IMR-90 (cell line): ENCODE results near the gene DLL1. TPM values are rescaled to one million over a fixed set of nuclear protein-coding genes. Genes with fewer than 3 reads are reported as not detected.

Experiments
- ATAC-seq: fragments of 200-7000 bp; cut with Tn5 transposase; 2 replicates; pipeline ENCODE4 v1.9.1; 2020; ENCODE audit warnings: low read depth, mild to moderate bottlenecking, moderate library complexity
- BruUV-seq: library from RNA; stranded (reverse); fragments of 400-500 nt; replicated peaks from 2 replicates; lab custom pipeline; 2021; lab: Mats Ljungman, UMichigan
- CTCF ChIA-PET: fragments of 300-600 bp; formaldehyde crosslinking; extraction: SDS; loops from one replicate; lab custom pipeline; 2021; ENCODE audit warnings: antibody characterized with exemption; lab: Yijun Ruan, JAX
- POLR2A ChIA-PET: fragments of 300-600 bp; sonication (Branson Sonifier 250); formaldehyde crosslinking; loops from one replicate; lab custom pipeline; 2022; ENCODE audit warnings: antibody characterized with exemption; ENCODE audit not compliant: unreplicated experiment; lab: Charles Lee
- DNase-seq: peaks from one replicate; pipeline ENCODE4 v3.0.0; 2013
- H2AFZ ChIP-seq: replicated peaks from 2 replicates; pipeline ENCODE3; 2013; ENCODE audit warnings: low read length, mild to moderate bottlenecking; ENCODE audit not compliant: poor library complexity
- H2AK5ac ChIP-seq: 2 replicates; pipeline ENCODE4 v1.6.1; 2013; ENCODE audit warnings: low read depth, low read length, inconsistent platforms
- H2AK9ac ChIP-seq: replicated peaks from 2 replicates; pipeline ENCODE3; 2013; ENCODE audit warnings: mild to moderate bottlenecking, low read depth, low read length, moderate library complexity; ENCODE audit not compliant: poor library complexity
- H2BK120ac ChIP-seq: 2 replicates; pipeline ENCODE4 v1.6.1; 2013; ENCODE audit warnings: low read depth, low read length, inconsistent platforms
- H2BK15ac ChIP-seq: 3 replicates; pipeline ENCODE4 v1.6.1; 2013; ENCODE audit warnings: low read depth, low read length, inconsistent platforms
- H2BK20ac ChIP-seq: 2 replicates; pipeline ENCODE4 v1.6.1; 2013; ENCODE audit warnings: low read depth, mild to moderate bottlenecking, inconsistent platforms, low read length, moderate library complexity
- H2BK5ac ChIP-seq: 2 replicates; pipeline ENCODE4 v1.6.1; 2013; ENCODE audit warnings: mild to moderate bottlenecking, low read depth, low read length, inconsistent platforms; ENCODE audit not compliant: poor library complexity, severe bottlenecking
- H3K14ac ChIP-seq: replicated peaks from 2 replicates; pipeline ENCODE4 v1.6.1; 2013; ENCODE audit warnings: low read depth, low read length, inconsistent platforms
- H3K18ac ChIP-seq: 2 replicates; pipeline ENCODE4 v1.6.1; 2013; ENCODE audit warnings: low read depth, low read length, control low read depth
- H3K23ac ChIP-seq: 2 replicates; pipeline ENCODE4 v1.6.1; 2013; ENCODE audit warnings: low read depth, low read length, inconsistent platforms
- H3K27ac ChIP-seq: 2 replicates; pipeline ENCODE4 v1.5.1; 2013; ENCODE audit warnings: mild to moderate bottlenecking, control low read depth, low read length; ENCODE audit not compliant: insufficient read depth
- H3K27me3 ChIP-seq: 2 replicates; pipeline ENCODE4 v1.6.1; 2013; ENCODE audit warnings: low read length; ENCODE audit not compliant: control insufficient read depth, insufficient read depth
- H3K36me3 ChIP-seq: 2 replicates; pipeline ENCODE4 v1.6.1; 2013; ENCODE audit warnings: low read length, mixed read lengths; ENCODE audit not compliant: control insufficient read depth, insufficient read depth
- H3K4ac ChIP-seq: 2 replicates; pipeline ENCODE4 v1.6.1; 2013; ENCODE audit warnings: low read depth, low read length, inconsistent platforms
- H3K4me1 ChIP-seq: 2 replicates; pipeline ENCODE4 v1.6.1; 2013; ENCODE audit warnings: low read length, mixed read lengths; ENCODE audit not compliant: control insufficient read depth, insufficient read depth
- H3K4me2 ChIP-seq: 2 replicates; pipeline ENCODE4 v1.6.1; 2013; ENCODE audit warnings: low read depth, mild to moderate bottlenecking, control low read depth, low read length, moderate library complexity
- H3K4me3 ChIP-seq: 2 replicates; pipeline ENCODE4 v1.5.1; 2013; ENCODE audit warnings: low read depth, mild to moderate bottlenecking, control low read depth, low read length, moderate library complexity; ENCODE audit not compliant: insufficient read depth
- H3K56ac ChIP-seq: 2 replicates; pipeline ENCODE4 v1.6.1; 2013; ENCODE audit warnings: low read length, inconsistent platforms; ENCODE audit not compliant: insufficient read depth; ENCODE audit errors: extremely low read depth
- H3K79me1 ChIP-seq, 2 experiments: 2 replicates each; pipeline ENCODE4 v1.6.1; 2013; ENCODE audit warnings: low read length in 2 of 2, inconsistent platforms in 1 of 2, low read depth in 1 of 2
- H3K9ac ChIP-seq: 2 replicates; pipeline ENCODE4 v1.6.1; 2013; ENCODE audit warnings: low read depth, low read length, control low read depth
- H3K9me1 ChIP-seq: 2 replicates; pipeline ENCODE4 v1.6.1; 2013; ENCODE audit warnings: low read length, inconsistent platforms; ENCODE audit not compliant: insufficient read depth
- H3K9me3 ChIP-seq: 2 replicates; pipeline ENCODE4 v1.6.1; 2013; ENCODE audit warnings: low read length; ENCODE audit not compliant: control insufficient read depth, insufficient read depth
- H4K20me1 ChIP-seq: 2 replicates; pipeline ENCODE4 v1.6.1; 2013; ENCODE audit warnings: low read length, inconsistent platforms; ENCODE audit not compliant: insufficient read depth
- H4K5ac ChIP-seq: 2 replicates; pipeline ENCODE4 v1.6.1; 2013; ENCODE audit warnings: mild to moderate bottlenecking, low read depth, low read length, control low read depth
- H4K8ac ChIP-seq, 2 experiments: 2 replicates each; pipeline ENCODE4 v1.6.1; 2013; ENCODE audit warnings: low read depth in 2 of 2, low read length in 2 of 2, control low read depth in 1 of 2, inconsistent platforms in 1 of 2
- H4K91ac ChIP-seq: 2 replicates; pipeline ENCODE4 v1.6.1; 2013; ENCODE audit warnings: low read depth, low read length, inconsistent platforms; ENCODE audit not compliant: insufficient read depth
- BHLHE40 ChIP-seq: fragments of 150-350 bp; IDR thresholded peaks from 2 replicates; pipeline ENCODE4 v1.6.1; 2016; ENCODE audit warnings: mild to moderate bottlenecking, low read depth, low read length
- CTCF ChIP-seq: conservative IDR thresholded peaks from 2 replicates; pipeline ENCODE4 v1.5.1; 2012; ENCODE audit warnings: mild to moderate bottlenecking, low read depth, low read length, improper control_type of control experiment
- MAFK ChIP-seq: IDR thresholded peaks from 2 replicates; pipeline ENCODE4 v1.6.1; 2012; ENCODE audit warnings: low read depth, low read length, improper control_type of control experiment
- MXI1 ChIP-seq: IDR thresholded peaks from 2 replicates; pipeline ENCODE4 v1.6.1; 2012; ENCODE audit warnings: low read depth, mild to moderate bottlenecking, low read length, moderate library complexity, borderline replicate concordance
- NFE2L2 ChIP-seq: fragments of 150-350 bp; IDR thresholded peaks from 2 replicates; pipeline ENCODE4 v1.6.1; 2016; ENCODE audit warnings: low read depth, mild to moderate bottlenecking, low read length
- POLR2A ChIP-seq: IDR thresholded peaks from 2 replicates; pipeline ENCODE4 v1.6.1; 2012; ENCODE audit warnings: mild to moderate bottlenecking, low read depth, low read length
- RAD21 ChIP-seq: IDR thresholded peaks from 2 replicates; pipeline ENCODE4 v1.6.1; 2012; ENCODE audit warnings: low read length, improper control_type of control experiment
- RCOR1 ChIP-seq: IDR thresholded peaks from 2 replicates; pipeline ENCODE4 v1.6.1; 2012; ENCODE audit warnings: mild to moderate bottlenecking, low read length, improper control_type of control experiment; ENCODE audit not compliant: insufficient replicate concordance
- WGBS, 2 experiments: methylation state at CpG; one replicate each; pipeline versions ENCODE4 v1.1.5 to v1.1.7; 2013; ENCODE audit warnings: missing lambda C conversion rate in 2 of 2; ENCODE audit not compliant: insufficient read length in 1 of 2; ENCODE audit errors: extremely low coverage in 2 of 2; 5-methylcytosine and 5-hydroxymethylcytosine counted together
- dilution Hi-C: fragments of 300-500 bp; cut with HindIII; formaldehyde crosslinking; loops from one replicate; pipeline ENCODE4 v1.14.3; 2018; ENCODE audit warnings: low sequenced_read_pairs; ENCODE audit not compliant: unreplicated experiment
- in situ Hi-C: fragments of 300-500 bp; cut with MboI; formaldehyde crosslinking; loops from 3 replicates; pipeline ENCODE4 v1.14.3; 2019; ENCODE audit warnings: low sequenced_read_pairs, inconsistent platforms, mixed read lengths
- intact Hi-C: fragments of 100-400 bp; cut with micrococcal nuclease; formaldehyde crosslinking; loops from 2 replicates; pipeline ENCODE4 v1.10.0; 2022
- polyA plus RNA-seq, 3 experiments: library from polyadenylated mRNA; depleted of rRNA; stranded (reverse); fragments of >200 nt; gene quantifications; 2 replicates each; pipeline ENCODE4 v1.2.3, GENCODE V29; 2012; ENCODE audit warnings: low replicate concordance in 1 of 3
- total RNA-seq: library from RNA; depleted of rRNA; stranded (reverse); fragments of >200 nt; gene quantifications from 2 replicates; pipeline ENCODE4 v1.2.3, GENCODE V29; 2012

The DLL1 gene
- total and polyA plus RNA-seq, 2 of the 4 experiments (the other 2 are of a cell fraction) = under 0.01 to 0.31 TPM

DNA sequence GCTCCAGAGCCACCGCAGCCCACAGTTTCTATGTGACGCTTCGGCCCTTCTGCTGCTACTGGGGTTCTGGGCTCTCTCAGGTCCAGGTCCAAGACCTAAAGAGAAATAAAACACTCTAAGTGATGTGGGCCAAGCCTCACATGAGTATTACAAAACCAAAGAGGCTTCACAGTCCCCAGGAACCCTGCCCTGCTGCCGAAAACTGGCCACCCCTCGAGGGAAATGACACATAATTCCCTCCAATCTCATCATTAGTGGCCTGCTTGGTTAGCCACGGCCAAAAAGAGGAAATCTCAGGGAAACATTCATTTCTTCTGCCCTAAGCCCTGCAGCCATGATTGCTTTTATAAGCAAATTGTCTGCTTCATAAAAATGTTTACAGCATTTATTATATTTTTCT is 32.5 kb downstream of the DLL1 start:
- Histone ChIP-seq H4K91ac (no peak overlapping the region), H3K9me1 (no peaks in the 10 kb centered on the region), H4K20me1 (no peaks in the 10 kb centered on the region), H2BK20ac (no peak overlapping the region), H2AFZ (no peak overlapping the region), H3K79me1 (no peaks in the 10 kb centered on the region), H3K4me1 (no peaks in the 10 kb centered on the region), H3K56ac (no peak overlapping the region), H3K4me2 (no peak overlapping the region), H2AK5ac (no peak overlapping the region), H3K4me3 (no peak overlapping the region), H3K9me3 (no peaks in the 10 kb centered on the region), H3K4ac (no peak overlapping the region), H3K27ac (no peak overlapping the region), H3K23ac (no peak overlapping the region), H4K5ac (no peak overlapping the region), H2BK5ac (no peak overlapping the region), H3K36me3 (no peaks in the 10 kb centered on the region), H3K14ac (no peak overlapping the region), H2AK9ac (no peak overlapping the region), H2BK120ac (no peak overlapping the region), H3K27me3 (peaks cover under 1% of the 10 kb centered on the region; the same call in 1 of the 2 replicates), H3K9ac (no peak overlapping the region), H2BK15ac (no peak overlapping the region), H4K8ac (no peak overlapping the region), H3K18ac (no peak overlapping the region)
- POLR2A ChIA-PET = no interaction called here
- in situ Hi-C loops = no loop called here
- TF ChIP-seq RCOR1 = no peak
- TF ChIP-seq BHLHE40 = no peak
- TF ChIP-seq MAFK = no peak
- TF ChIP-seq POLR2A = no peak
- TF ChIP-seq MXI1 = no peak
- TF ChIP-seq CTCF = no peak
- TF ChIP-seq NFE2L2 = no peak
- TF ChIP-seq RAD21 = no peak
- dilution Hi-C loops = no loop called here
- BruUV-seq = no TSS peak
- CTCF ChIA-PET = no interaction called here
- intact Hi-C loops = no loop called here
- no CpG with 5 or more reads among the region's 6 CpGs for WGBS, 2 experiments
- no peak for ATAC-seq
- DNase-seq = no peak
